ENCODE data around the gene FOXF1.

GRCh38 chr16:86505899-86506864 lies 4.1 kb upstream of the FOXF1 start:
- TF ChIP-seq CTCF (IDR thresholded peaks at IDR 0.05), result no peak
- TF ChIP-seq REST (IDR thresholded peaks at IDR 0.05; ENCODE audit: insufficient read depth in 1 of 2, low read depth in 2 of 2, low read length in 1 of 2), result no peak
- TF ChIP-seq SIN3A (IDR thresholded peaks at IDR 0.05; ENCODE audit: borderline replicate concordance, insufficient read depth, low read depth, low read length), result no peak
- TF ChIP-seq POLR2AphosphoS5 (IDR thresholded peaks at IDR 0.05; ENCODE audit: low read depth, low read length), result no peak
- TF ChIP-seq TCF7L2 (IDR thresholded peaks at IDR 0.05; ENCODE audit: low read depth, low read length), result no peak

Data from Panc1 (cell line).